Non-pigmented ciliary epithelial cell (primary cell): Measurements from ENCODE around the gene CDH10.
A peak's percentile ranks its signal among the peaks of the same experiment; 100 is the strongest.

Source experiments
- DNase-seq: peaks from one replicate; pipeline ENCODE4 v3.0.0-alpha.2; 2010; ENCODE audit warnings: low read depth

Gene CDH10

GRCh38 chr5:24644761-24645160 is at the start of gene CDH10:
Gene CDH10, minus strand, starts transcription at chr5:24644978. Its CDS starts 51,488 bp downstream, at chr5:24593490.
- no peak for DNase-seq

- no peak for DNase-seq
Measured at GRCh38 chr5:24693609-24694008, 48.8 kb upstream of the CDH10 start.

- DNase-seq: no peak
Measured at GRCh38 chr5:24691074-24691473, 46.3 kb upstream of the CDH10 start.

GRCh38 chr5:24681106-24681505 is 36.3 kb upstream of the CDH10 start:
- no peak for DNase-seq

GRCh38 chr5:24668050-24668449 is 23.3 kb upstream of the CDH10 start:
- no peak for DNase-seq

GRCh38 chr5:24649531-24649930 is 4.8 kb upstream of the CDH10 start:
- DNase-seq: no peak

GRCh38 chr5:24646915-24647314 is 2.1 kb upstream of the CDH10 start:
- DNase-seq: no peak

GRCh38 chr5:24645483-24645882 is 705 bp upstream of the CDH10 start:
- no peak for DNase-seq

- no peak for DNase-seq
Measured at GRCh38 chr5:24643880-24644279, 898 bp downstream of the CDH10 start.

- no peak for DNase-seq
Measured at GRCh38 chr5:24643156-24643555, 1.6 kb downstream of the CDH10 start.

GRCh38 chr5:24642022-24642421 is 2.8 kb downstream of the CDH10 start:
- peak; percentile 20 for DNase-seq

GRCh38 chr5:24635209-24635608 is 9.6 kb downstream of the CDH10 start:
- DNase-seq: no peak

- DNase-seq: no peak
Measured at GRCh38 chr5:24633715-24634325, 11.0 kb downstream of the CDH10 start.

GRCh38 chr5:24632353-24632752 is 12.4 kb downstream of the CDH10 start:
- no peak for DNase-seq

GRCh38 chr5:24630918-24631317 is 13.9 kb downstream of the CDH10 start:
- DNase-seq: no peak

- DNase-seq: no peak
Measured at GRCh38 chr5:24629798-24630197, 15.0 kb downstream of the CDH10 start.

GRCh38 chr5:24624872-24625271 is 19.9 kb downstream of the CDH10 start:
- no peak for DNase-seq

GRCh38 chr5:24623624-24624023 is 21.2 kb downstream of the CDH10 start:
- no peak for DNase-seq

GRCh38 chr5:24623031-24623430 is 21.7 kb downstream of the CDH10 start:
- no peak for DNase-seq

- DNase-seq: no peak
Measured at GRCh38 chr5:24621792-24622191, 23.0 kb downstream of the CDH10 start.

- DNase-seq: no peak
Measured at GRCh38 chr5:24616566-24616965, 28.2 kb downstream of the CDH10 start.

GRCh38 chr5:24615159-24615558 is 29.6 kb downstream of the CDH10 start:
- no peak for DNase-seq

GRCh38 chr5:24609706-24610105 is 35.1 kb downstream of the CDH10 start:
- no peak for DNase-seq

GRCh38 chr5:24606971-24607370 is 37.8 kb downstream of the CDH10 start:
- DNase-seq: no peak

GRCh38 chr5:24602188-24602587 is 42.6 kb downstream of the CDH10 start:
- no peak for DNase-seq
